A549 (cell line): ENCODE measurements around the gene BORCS6.

Experiments used
- CTCF ChIP-seq: fragments of >200 bp; sonication (Bioruptor Twin); formaldehyde crosslinking; IDR thresholded peaks from 3 replicates; pipeline ENCODE4 v1.5.1; 2016
- NPAS2 ChIP-seq: fragments of 250-450 bp; sonication (Bioruptor Pico); IDR thresholded peaks from 2 replicates; pipeline ENCODE4 v1.8.0; 2022; ENCODE audit warnings: mild to moderate bottlenecking, moderate library complexity, borderline replicate concordance
- POLR2A ChIP-seq: IDR thresholded peaks from 2 replicates; pipeline ENCODE4 v1.6.1; 2012; ENCODE audit warnings: mild to moderate bottlenecking, low read length

GRCh38 chr17:8138672-8139371, 51.2 kb downstream of the BORCS6 start:
- peak; percentile 46; the same call in 1 of the 2 replicates for TF ChIP-seq NPAS2 (CRISPR knock-in tag)
- peak; percentile 98 for TF ChIP-seq CTCF
- TF ChIP-seq POLR2A = peak; percentile 47; the same call in 1 of the 2 replicates
